Right ventricle myocardium inferior (tissue), 1 donor: Measurements from ENCODE around the gene NRDC. TPM values are rescaled to one million over a fixed set of nuclear protein-coding genes. Genes with fewer than 3 reads are reported as not detected.
"Not testable (repeated sequence)": the region's sequence is repeated elsewhere in the genome, so short reads cannot be mapped to it uniquely, and the experiment has no call there.

Source experiments
- ATAC-seq: fragments of 200-7000 bp; cut with Tn5 transposase; one replicate; pipeline ENCODE4 v1.9.1; 2020; ENCODE audit warnings: mild to moderate bottlenecking, moderate library complexity
- DNase-seq: peaks from one replicate; pipeline ENCODE4 v3.0.0; 2021; ENCODE audit errors: missing footprints
- intact Hi-C: fragments of 100-400 bp; cut with DNase I; formaldehyde crosslinking; loops from one replicate; pipeline ENCODE4 v1.11.0; 2022
- total RNA-seq: library from RNA; stranded (reverse); fragmentation: NEBNext Ultra II Directional; extraction: Animal tissue kit (Norgen Biotek cat#: 25700); gene quantifications from one replicate; pipeline ENCODE4 v1.2.1, GENCODE V29; 2021
- donor health status: DM: no; HTN: yes; CAD: no; lungs with severe emphysema.

The NRDC gene
- total RNA-seq, 1 donor from 2014 or later, result 146 TPM

- ATAC-seq (no peak), DNase-seq (no peak)
- intact Hi-C loops, result no loop called here
Measured at GRCh38 chr1:51901151-51901550, 22.6 kb upstream of the NRDC start.

DNA sequence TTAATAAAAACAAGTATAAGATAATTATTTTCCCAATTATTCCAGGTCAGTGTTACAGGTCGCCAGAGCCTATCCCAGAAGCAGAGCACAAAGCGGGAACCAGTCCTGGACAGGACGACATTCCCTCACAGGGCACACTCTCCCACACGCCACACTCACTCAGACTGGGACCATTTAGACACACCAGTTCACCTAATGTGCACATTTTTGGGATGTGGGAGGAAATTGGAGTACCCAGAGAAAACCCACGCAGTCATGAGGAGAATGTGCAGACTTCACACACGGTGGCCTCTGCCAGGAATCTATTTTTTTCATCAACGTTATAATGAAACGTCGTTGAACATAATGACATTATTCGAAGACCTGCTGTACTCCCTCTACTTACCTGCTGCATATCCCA lies 20.5 kb upstream of the NRDC start:
- intact Hi-C loops, result no loop called here
- ATAC-seq, result no peak
- no peak for DNase-seq

- intact Hi-C loops, result no loop called here
- no peak for ATAC-seq
- no peak for DNase-seq
Measured at GRCh38 chr1:51898090-51898734, 19.7 kb upstream of the NRDC start.

- ATAC-seq, result no peak
- no peak for DNase-seq
- intact Hi-C loops, result loop anchor here (1.0 kb wide), 1 partner anchor 105 kb away; no protein-coding TSS in a partner anchor
Measured at GRCh38 chr1:51897699-51898031, 19.1 kb upstream of the NRDC start.

DNA sequence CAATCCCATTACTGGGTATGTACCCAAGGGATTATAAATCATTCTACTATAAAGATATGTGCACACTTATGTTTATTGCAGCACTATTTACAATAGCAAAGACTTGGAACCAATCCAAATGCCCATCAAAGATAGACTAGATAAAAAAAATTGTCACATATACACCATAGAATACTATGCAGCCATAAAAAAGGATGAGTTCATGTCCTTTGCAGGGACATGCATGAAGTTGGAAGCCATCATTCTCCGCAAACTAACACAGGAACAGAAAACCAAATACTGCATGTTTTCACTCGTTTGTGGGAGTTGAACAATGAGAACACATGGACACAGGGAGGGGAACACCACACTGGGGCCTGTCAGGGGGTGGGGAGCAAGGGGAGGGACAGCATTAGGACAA lies 16.2 kb upstream of the NRDC start:
- DNase-seq, ATAC-seq, intact Hi-C loops: not testable (repeated sequence)

- DNase-seq (no peak), ATAC-seq (no peak)
- intact Hi-C loops, result loop anchor here (5.0 kb wide), 1 partner anchor 179 kb away; the partner anchor contains the start of genes BTF3L4 and TXNDC12
Measured at GRCh38 chr1:51878308-51878615, 265 bp downstream of the NRDC start.

GRCh38 chr1:51877434-51878307 lies 856 bp downstream of the NRDC start:
- intact Hi-C loops, result loop anchor here (5.0 kb wide), 1 partner anchor 180 kb away; the partner anchor contains the start of genes BTF3L4 and TXNDC12
- ATAC-seq (no peak), DNase-seq (no peak)

DNA sequence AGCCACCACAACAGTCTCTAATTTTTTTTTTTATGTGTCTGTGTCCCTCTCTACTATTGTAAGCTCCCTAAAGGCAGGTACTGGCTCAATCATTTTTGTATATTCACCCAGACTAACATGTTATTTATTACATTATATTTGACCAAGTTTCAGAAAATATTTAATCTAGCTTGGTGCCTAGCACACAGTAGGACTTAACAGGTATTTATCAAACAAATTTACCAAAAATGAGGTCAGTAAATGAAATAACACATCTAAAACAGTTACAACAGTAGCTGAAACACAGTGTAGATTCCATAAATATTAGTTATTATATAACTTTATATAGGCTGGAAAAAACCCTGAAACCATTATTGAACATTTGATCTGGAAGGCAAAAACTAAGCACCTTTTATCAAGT lies 2.7 kb downstream of the NRDC start:
- DNase-seq, result no peak
- intact Hi-C loops, result loop anchor here (5.0 kb wide), 1 partner anchor 181 kb away; the partner anchor contains the start of genes BTF3L4 and TXNDC12
- no peak for ATAC-seq

GRCh38 chr1:51875291-51875772 lies 3.2 kb downstream of the NRDC start:
- ATAC-seq (no peak), DNase-seq (no peak)
- intact Hi-C loops, result loop anchor here (5.0 kb wide), 1 partner anchor 182 kb away; the partner anchor contains the start of genes BTF3L4 and TXNDC12

- ATAC-seq, intact Hi-C loops, DNase-seq: not testable (repeated sequence)
Measured at GRCh38 chr1:51873270-51873669, 5.3 kb downstream of the NRDC start.

GRCh38 chr1:51871351-51871975 lies 7.1 kb downstream of the NRDC start:
- no peak for ATAC-seq
- no peak for DNase-seq
- intact Hi-C loops, result no loop called here

DNA sequence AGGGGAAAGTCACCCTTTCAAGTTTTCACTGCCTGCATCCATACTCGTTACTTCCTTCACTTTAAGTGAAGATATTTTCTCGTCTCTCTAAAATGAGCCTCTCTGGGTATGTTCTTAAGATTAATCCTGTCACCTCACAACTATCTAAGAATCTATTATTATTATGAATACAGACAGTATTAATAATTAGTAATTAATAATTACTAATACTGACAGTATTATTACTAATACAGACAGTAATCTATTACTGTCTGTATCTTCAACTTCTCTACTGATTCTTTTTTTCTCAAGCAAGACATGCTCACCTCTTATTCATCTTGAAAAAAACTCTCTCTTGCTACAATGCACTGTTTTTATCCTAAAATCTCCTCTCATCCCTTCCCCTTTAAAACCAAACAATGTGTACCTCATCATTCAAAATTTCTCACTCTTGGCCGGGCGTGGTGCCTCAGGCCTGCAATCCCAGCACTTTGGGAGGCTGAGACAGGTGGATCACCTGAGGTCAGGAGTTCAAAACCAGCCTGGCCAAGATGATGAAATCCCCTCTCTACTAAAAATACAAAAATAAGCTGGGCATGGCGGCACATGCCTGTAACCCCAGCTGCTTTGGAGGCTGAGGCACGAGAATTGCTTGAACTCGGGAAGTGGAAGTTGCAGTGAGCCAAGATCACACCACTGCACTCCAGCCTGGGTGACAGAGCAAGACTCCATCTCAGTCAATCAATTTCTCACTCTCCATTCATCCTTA lies 7.8 kb downstream of the NRDC start:
- intact Hi-C loops, result no loop called here
- DNase-seq (no peak), ATAC-seq (no peak)

GRCh38 chr1:51867479-51868232 lies 10.9 kb downstream of the NRDC start:
- intact Hi-C loops, result no loop called here
- no peak for ATAC-seq
- no peak for DNase-seq

- ATAC-seq (no peak), DNase-seq (no peak)
- intact Hi-C loops, result no loop called here
Measured at GRCh38 chr1:51863384-51863783, 15.1 kb downstream of the NRDC start.

- DNase-seq (no peak), ATAC-seq (no peak)
- intact Hi-C loops, result no loop called here
Measured at GRCh38 chr1:51861669-51862068, 16.9 kb downstream of the NRDC start.

GRCh38 chr1:51859735-51860134 lies 18.8 kb downstream of the NRDC start:
- DNase-seq (no peak), ATAC-seq (no peak)
- intact Hi-C loops, result no loop called here

- no peak for ATAC-seq
- intact Hi-C loops, result no loop called here
- DNase-seq, result no peak
Measured at GRCh38 chr1:51859333-51859732, 19.2 kb downstream of the NRDC start.

- DNase-seq, result no peak
- intact Hi-C loops, result no loop called here
- ATAC-seq, result no peak
Measured at GRCh38 chr1:51858892-51859291, 19.6 kb downstream of the NRDC start.
